DOHH2 (cell line): ENCODE data around the gene RTTN.

Experiments used
- CTCF ChIP-seq: fragments of 200-600 bp; sonication (generic); IDR thresholded peaks from one replicate; pipeline ENCODE4 v1.5.1; 2014; ENCODE audit warnings: antibody characterized with exemption, mild to moderate bottlenecking, low read depth, low read length; ENCODE audit not compliant: poor library complexity, severe bottlenecking
- EZH2phosphoT487 ChIP-seq: fragments of 200-600 bp; sonication (generic); IDR thresholded peaks from 2 replicates; pipeline ENCODE4 v1.6.1; 2017; ENCODE audit warnings: borderline replicate concordance, mild to moderate bottlenecking, antibody characterized with exemption, low read length, moderate library complexity, mixed read lengths

DNA sequence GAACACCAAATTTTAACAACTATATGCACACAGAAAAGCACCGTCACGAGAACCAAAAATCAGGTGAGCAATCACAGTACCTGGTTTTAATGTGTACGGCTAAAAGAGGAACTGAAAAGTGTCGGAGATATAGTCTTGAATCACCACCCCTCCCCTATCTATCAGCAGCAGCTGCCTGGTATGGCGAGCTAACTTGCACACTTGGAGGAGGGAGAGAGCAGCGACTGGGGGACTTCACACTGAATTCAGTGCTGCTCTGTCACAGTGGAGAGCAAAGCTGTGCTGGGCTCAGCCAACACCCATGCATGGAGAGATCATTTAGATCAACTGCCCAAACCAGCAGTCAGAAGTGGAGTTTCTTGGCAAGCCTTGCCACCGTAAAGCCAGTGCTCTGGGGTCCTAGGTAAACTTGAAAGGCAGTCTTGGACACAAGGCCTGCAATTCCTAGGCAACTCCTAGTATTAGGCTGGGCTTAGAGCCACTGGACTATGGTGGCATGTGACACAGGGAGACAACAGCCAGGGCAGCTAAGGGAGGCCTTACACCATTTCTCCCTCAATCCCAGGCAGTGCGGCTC, 168.6 kb downstream of the RTTN start:
- TF ChIP-seq CTCF, result no peak
- TF ChIP-seq EZH2phosphoT487, result no peak
